Measurements from ENCODE around the gene TNNI3. TPM values are rescaled to one million over a fixed set of nuclear protein-coding genes. Genes with fewer than 3 reads are reported as not detected.

The TNNI3 gene
- total and polyA plus RNA-seq, 9 of the 15 experiments (the other 6 are each of a cell fraction or from before 2014, with no cell fraction given), result 4.7 to 158 (median 42.0) TPM

GRCh38 chr19:55174425-55175116 lies 17.0 kb upstream of the TNNI3 start (continued):
- peak; percentile 56 for TF ChIP-seq ARHGAP35 (IDR thresholded peaks at IDR 0.05; ENCODE audit: partially characterized antibody)
- TF ChIP-seq, protein P1, sequence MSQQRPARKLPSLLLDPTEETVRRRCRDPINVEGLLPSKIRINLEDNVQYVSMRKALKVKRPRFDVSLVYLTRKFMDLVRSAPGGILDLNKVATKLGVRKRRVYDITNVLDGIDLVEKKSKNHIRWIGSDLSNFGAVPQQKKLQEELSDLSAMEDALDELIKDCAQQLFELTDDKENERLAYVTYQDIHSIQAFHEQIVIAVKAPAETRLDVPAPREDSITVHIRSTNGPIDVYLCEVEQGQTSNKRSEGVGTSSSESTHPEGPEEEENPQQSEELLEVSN (IDR thresholded peaks at IDR 0.05; ENCODE audit: borderline replicate concordance in 1 of 2, extremely low read depth in 1 of 2, insufficient read depth in 1 of 2, insufficient read length in 1 of 2, low read depth in 1 of 2, low read length in 1 of 2, poor library complexity in 1 of 2, severe bottlenecking in 1 of 2), result peak; percentile 78 to 98
- TF ChIP-seq, protein P2, sequence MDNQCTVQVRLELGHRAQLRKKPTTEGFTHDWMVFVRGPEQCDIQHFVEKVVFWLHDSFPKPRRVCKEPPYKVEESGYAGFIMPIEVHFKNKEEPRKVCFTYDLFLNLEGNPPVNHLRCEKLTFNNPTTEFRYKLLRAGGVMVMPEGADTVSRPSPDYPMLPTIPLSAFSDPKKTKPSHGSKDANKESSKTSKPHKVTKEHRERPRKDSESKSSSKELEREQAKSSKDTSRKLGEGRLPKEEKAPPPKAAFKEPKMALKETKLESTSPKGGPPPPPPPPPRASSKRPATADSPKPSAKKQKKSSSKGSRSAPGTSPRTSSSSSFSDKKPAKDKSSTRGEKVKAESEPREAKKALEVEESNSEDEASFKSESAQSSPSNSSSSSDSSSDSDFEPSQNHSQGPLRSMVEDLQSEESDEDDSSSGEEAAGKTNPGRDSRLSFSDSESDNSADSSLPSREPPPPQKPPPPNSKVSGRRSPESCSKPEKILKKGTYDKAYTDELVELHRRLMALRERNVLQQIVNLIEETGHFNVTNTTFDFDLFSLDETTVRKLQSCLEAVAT (IDR thresholded peaks at IDR 0.05), result no peak
- TF ChIP-seq ZNF436 (CRISPR knock-in tag; IDR thresholded peaks at IDR 0.05), result no peak
- 0 out of 2 replicates have a peak, but pooled peaks have one; percentile 45 for TF ChIP-seq MIER1 (IDR thresholded peaks at IDR 0.05; ENCODE audit: low read depth)
- TF ChIP-seq, protein P3, sequence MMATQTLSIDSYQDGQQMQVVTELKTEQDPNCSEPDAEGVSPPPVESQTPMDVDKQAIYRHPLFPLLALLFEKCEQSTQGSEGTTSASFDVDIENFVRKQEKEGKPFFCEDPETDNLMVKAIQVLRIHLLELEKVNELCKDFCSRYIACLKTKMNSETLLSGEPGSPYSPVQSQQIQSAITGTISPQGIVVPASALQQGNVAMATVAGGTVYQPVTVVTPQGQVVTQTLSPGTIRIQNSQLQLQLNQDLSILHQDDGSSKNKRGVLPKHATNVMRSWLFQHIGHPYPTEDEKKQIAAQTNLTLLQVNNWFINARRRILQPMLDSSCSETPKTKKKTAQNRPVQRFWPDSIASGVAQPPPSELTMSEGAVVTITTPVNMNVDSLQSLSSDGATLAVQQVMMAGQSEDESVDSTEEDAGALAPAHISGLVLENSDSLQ (IDR thresholded peaks at IDR 0.05), result peak; percentile 34; the same call in 1 of the 2 replicates
- no peak for TF ChIP-seq ZNF175 (CRISPR knock-in tag; IDR thresholded peaks at IDR 0.05; ENCODE audit: low read depth)
- peak; percentile 11 for TF ChIP-seq HNRNPLL (IDR thresholded peaks at IDR 0.05; ENCODE audit: low read depth, low read length, poor library complexity, severe bottlenecking)
- TF ChIP-seq SIN3A (IDR thresholded peaks at IDR 0.05; ENCODE audit: borderline replicate concordance in 2 of 2, control insufficient read depth in 1 of 2, low read depth in 2 of 2, low read length in 2 of 2), result no peak
- TF ChIP-seq MBD2 (IDR thresholded peaks at IDR 0.05; ENCODE audit: borderline replicate concordance, low read depth), result peak; percentile 17; the same call in 1 of the 2 replicates
- TF ChIP-seq HMGXB4 (CRISPR knock-in tag; IDR thresholded peaks at IDR 0.05), result peak; percentile 29; the same call in 1 of the 2 replicates
- TF ChIP-seq PML (IDR thresholded peaks at IDR 0.05; ENCODE audit: low read length), result peak; percentile 52
- no peak for TF ChIP-seq ZNF766 (CRISPR knock-in tag; conservative IDR thresholded peaks at IDR 0.05)
- TF ChIP-seq NFYB (IDR thresholded peaks at IDR 0.05; ENCODE audit: extremely low read depth, insufficient read length), result peak; percentile 16
- peak; percentile 5; the same call in 1 of the 2 replicates for TF ChIP-seq ARID1B (IDR thresholded peaks at IDR 0.05)
- no peak for TF ChIP-seq HNRNPUL1 (IDR thresholded peaks at IDR 0.05; ENCODE audit: low read length)
- TF ChIP-seq ZEB2 (IDR thresholded peaks at IDR 0.05), result peak; percentile 67; the same call in 1 of the 2 replicates
- peak; percentile 4; the same call in 1 of the 2 replicates for TF ChIP-seq CREM (IDR thresholded peaks at IDR 0.05; ENCODE audit: low read depth)
- TF ChIP-seq HMG20A (CRISPR knock-in tag; conservative IDR thresholded peaks at IDR 0.05), result no peak
- TF ChIP-seq ATF7 (IDR thresholded peaks at IDR 0.05), result no peak
- TF ChIP-seq CHD2 (IDR thresholded peaks at IDR 0.05; ENCODE audit: low read depth, low read length), result 0 out of 2 replicates have a peak, but pooled peaks have one; percentile 17
- TF ChIP-seq RBBP5 (IDR thresholded peaks at IDR 0.05; ENCODE audit: borderline replicate concordance, insufficient read depth, low read length, poor library complexity, severe bottlenecking), result peak; percentile 2
- TF ChIP-seq ARNT (IDR thresholded peaks at IDR 0.05), result 0 out of 4 replicates have a peak, but pooled peaks of 1 of the 2 experiments have one; percentile 35
